ENCODE measurements around the gene STRIP2.
A peak's percentile ranks its signal among the peaks of the same experiment; 100 is the strongest.

Gene STRIP2

GRCh38 chr7:129499999-129500398 lies 65.8 kb downstream of the STRIP2 start:
- H3K27ac ChIP-seq (ENCODE audit: low read length), result no peak overlapping the region
- H3K4me3 ChIP-seq (ENCODE audit: low read depth in 1 of 2, low read length in 2 of 2), result no peak overlapping the region
- H3K9me3 ChIP-seq (ENCODE audit: control insufficient read depth in 1 of 2, low read length in 2 of 2), result no peaks in the 10 kb centered on the region
- H3K27me3 ChIP-seq (ENCODE audit: low read depth, low read length), result no peaks in the 10 kb centered on the region
- H3K36me3 ChIP-seq (ENCODE audit: control insufficient read depth in 1 of 2, insufficient read depth in 2 of 2, low read length in 2 of 2), result no peaks in the 10 kb centered on the region
- peaks cover 3 to 11% of the 10 kb centered on the region in 2 donors for H3K4me1 ChIP-seq (ENCODE audit: control insufficient read depth in 1 of 2, insufficient read depth in 2 of 2, low read length in 2 of 2)

GRCh38 chr7:129501760-129502707 lies 67.8 kb downstream of the STRIP2 start, which contains the start of gene SMKR1:
TSS of gene SMKR1 (plus strand) at chr7:129502531. CDS start at chr7:129502825, 294 bp downstream.
- Histone ChIP-seq H3K36me3 (ENCODE audit: control insufficient read depth in 1 of 2, insufficient read depth in 2 of 2, low read length in 2 of 2) (no peaks in the 10 kb centered on the region), H3K27ac (ENCODE audit: low read length) (no peak within 1 kb of the TSS), H3K9me3 (ENCODE audit: control insufficient read depth in 1 of 2, low read length in 2 of 2) (no peaks in the 10 kb centered on the region), H3K4me1 (ENCODE audit: control insufficient read depth in 1 of 2, insufficient read depth in 2 of 2, low read length in 2 of 2) (peaks cover 3 to 11% of the 10 kb centered on the region in 2 donors), H3K27me3 (ENCODE audit: low read depth, low read length) (no peaks in the 10 kb centered on the region), H3K4me3 (ENCODE audit: low read depth in 1 of 2, low read length in 2 of 2) (peak within 1 kb of the TSS; percentile 11 to 79)

- no peaks in the 10 kb centered on the region for H3K9me3 ChIP-seq (ENCODE audit: control insufficient read depth in 1 of 2, low read length in 2 of 2)
- no peaks in the 10 kb centered on the region for H3K36me3 ChIP-seq (ENCODE audit: control insufficient read depth in 1 of 2, insufficient read depth in 2 of 2, low read length in 2 of 2)
- no peaks in the 10 kb centered on the region for H3K27me3 ChIP-seq (ENCODE audit: low read depth, low read length)
- H3K4me3 ChIP-seq (ENCODE audit: low read depth in 1 of 2, low read length in 2 of 2), result peak overlapping the region; percentile 11 to 79
- peaks cover 3 to 11% of the 10 kb centered on the region in 2 donors for H3K4me1 ChIP-seq (ENCODE audit: control insufficient read depth in 1 of 2, insufficient read depth in 2 of 2, low read length in 2 of 2)
- H3K27ac ChIP-seq (ENCODE audit: low read length), result no peak overlapping the region
These were observed 68.8 kb downstream of the STRIP2 start for GRCh38 chr7:129502708-129503685.

DNA sequence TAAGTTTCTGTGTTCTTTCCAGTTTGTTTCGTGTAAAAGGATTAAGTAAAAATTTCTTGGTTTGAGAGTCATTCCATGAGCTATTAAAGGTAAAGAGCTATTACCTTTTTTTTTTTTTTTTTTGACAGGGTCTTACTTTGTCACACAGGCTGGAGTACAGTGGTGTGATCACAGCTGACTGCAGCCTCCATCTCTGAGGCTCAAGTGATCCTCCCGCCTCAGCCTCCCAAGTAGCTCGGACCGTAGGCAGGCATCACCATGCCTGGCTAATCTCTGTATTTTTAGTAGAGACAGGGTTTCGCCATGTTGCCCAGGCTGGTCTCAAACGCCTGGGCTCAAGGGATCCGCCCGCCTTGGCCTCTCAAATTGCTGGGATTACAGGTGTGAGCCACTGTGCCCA lies 69.5 kb downstream of the STRIP2 start:
- no peaks in the 10 kb centered on the region for H3K36me3 ChIP-seq (ENCODE audit: control insufficient read depth in 1 of 2, insufficient read depth in 2 of 2, low read length in 2 of 2)
- no peak overlapping the region for H3K27ac ChIP-seq (ENCODE audit: low read length)
- H3K27me3 ChIP-seq (ENCODE audit: low read depth, low read length), result no peaks in the 10 kb centered on the region
- H3K9me3 ChIP-seq (ENCODE audit: control insufficient read depth in 1 of 2, low read length in 2 of 2), result no peaks in the 10 kb centered on the region
- H3K4me3 ChIP-seq (ENCODE audit: low read depth in 1 of 2, low read length in 2 of 2), result no peak overlapping the region
- H3K4me1 ChIP-seq (ENCODE audit: control insufficient read depth in 1 of 2, insufficient read depth in 2 of 2, low read length in 2 of 2), result peaks cover 3 to 11% of the 10 kb centered on the region in 2 donors

DNA sequence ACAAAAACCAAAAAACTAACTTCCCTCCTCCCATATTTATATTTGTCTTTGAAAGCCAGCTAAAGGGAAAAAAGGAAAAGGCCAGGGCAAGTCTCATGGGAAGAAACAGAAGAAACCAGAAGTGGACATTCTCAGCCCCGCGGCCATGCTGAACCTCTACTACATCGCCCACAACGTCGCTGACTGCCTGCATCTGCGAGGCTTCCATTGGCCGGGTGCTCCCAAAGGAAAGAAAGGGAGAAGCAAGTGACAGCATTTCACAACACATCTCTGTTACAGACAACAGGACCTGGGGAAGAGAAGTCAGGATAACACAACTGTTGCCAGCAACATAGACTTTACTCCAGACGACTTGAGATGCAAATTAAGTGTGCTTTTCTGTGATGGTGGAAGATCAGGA lies 78.0 kb downstream of the STRIP2 start:
- H3K27ac ChIP-seq (ENCODE audit: low read length), result no peak overlapping the region
- no peaks in the 10 kb centered on the region for H3K27me3 ChIP-seq (ENCODE audit: low read depth, low read length)
- H3K36me3 ChIP-seq (ENCODE audit: control insufficient read depth in 1 of 2, insufficient read depth in 2 of 2, low read length in 2 of 2), result no peaks in the 10 kb centered on the region
- no peaks in the 10 kb centered on the region for H3K4me1 ChIP-seq (ENCODE audit: control insufficient read depth in 1 of 2, insufficient read depth in 2 of 2, low read length in 2 of 2)
- no peak overlapping the region for H3K4me3 ChIP-seq (ENCODE audit: low read depth in 1 of 2, low read length in 2 of 2)
- H3K9me3 ChIP-seq (ENCODE audit: control insufficient read depth in 1 of 2, low read length in 2 of 2), result no peaks in the 10 kb centered on the region

GRCh38 chr7:129513546-129513945 lies 79.3 kb downstream of the STRIP2 start:
- H3K4me3 ChIP-seq (ENCODE audit: low read depth in 1 of 2, low read length in 2 of 2), result no peak overlapping the region
- no peaks in the 10 kb centered on the region for H3K4me1 ChIP-seq (ENCODE audit: control insufficient read depth in 1 of 2, insufficient read depth in 2 of 2, low read length in 2 of 2)
- H3K27ac ChIP-seq (ENCODE audit: low read length), result no peak overlapping the region
- no peaks in the 10 kb centered on the region for H3K9me3 ChIP-seq (ENCODE audit: control insufficient read depth in 1 of 2, low read length in 2 of 2)
- no peaks in the 10 kb centered on the region for H3K36me3 ChIP-seq (ENCODE audit: control insufficient read depth in 1 of 2, insufficient read depth in 2 of 2, low read length in 2 of 2)
- H3K27me3 ChIP-seq (ENCODE audit: low read depth, low read length), result no peaks in the 10 kb centered on the region

- Histone ChIP-seq H3K27me3 (ENCODE audit: low read depth, low read length) (no peaks in the 10 kb centered on the region), H3K36me3 (ENCODE audit: control insufficient read depth in 1 of 2, insufficient read depth in 2 of 2, low read length in 2 of 2) (no peaks in the 10 kb centered on the region), H3K9me3 (ENCODE audit: control insufficient read depth in 1 of 2, low read length in 2 of 2) (no peaks in the 10 kb centered on the region), H3K27ac (ENCODE audit: low read length) (no peak overlapping the region), H3K4me3 (ENCODE audit: low read depth in 1 of 2, low read length in 2 of 2) (no peak overlapping the region), H3K4me1 (ENCODE audit: control insufficient read depth in 1 of 2, insufficient read depth in 2 of 2, low read length in 2 of 2) (no peaks in the 10 kb centered on the region)
These were observed 80.5 kb downstream of the STRIP2 start for GRCh38 chr7:129514683-129515082.

DNA sequence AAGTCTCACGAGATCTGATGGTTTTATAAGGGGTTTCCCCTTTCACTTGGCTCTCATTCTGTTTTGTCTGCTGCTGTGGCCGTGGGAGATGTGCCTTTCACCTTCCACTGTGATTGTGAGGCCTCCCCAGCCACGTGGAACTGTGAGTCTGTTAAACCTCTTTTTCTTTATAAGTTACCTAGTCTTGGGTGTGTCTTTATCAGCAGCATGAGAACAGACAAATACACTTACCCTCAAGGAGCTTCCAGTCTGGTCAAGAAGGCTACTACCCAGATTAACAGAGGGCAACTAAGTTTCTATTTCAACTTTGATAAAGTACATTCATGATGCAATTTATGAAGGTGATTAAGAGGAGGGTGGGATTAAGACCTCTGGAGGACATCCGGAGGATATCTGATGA lies 81.1 kb downstream of the STRIP2 start:
- no peaks in the 10 kb centered on the region for H3K9me3 ChIP-seq (ENCODE audit: control insufficient read depth in 1 of 2, low read length in 2 of 2)
- no peaks in the 10 kb centered on the region for H3K36me3 ChIP-seq (ENCODE audit: control insufficient read depth in 1 of 2, insufficient read depth in 2 of 2, low read length in 2 of 2)
- no peak overlapping the region for H3K4me3 ChIP-seq (ENCODE audit: low read depth in 1 of 2, low read length in 2 of 2)
- H3K27ac ChIP-seq (ENCODE audit: low read length), result no peak overlapping the region
- H3K4me1 ChIP-seq (ENCODE audit: control insufficient read depth in 1 of 2, insufficient read depth in 2 of 2, low read length in 2 of 2), result no peaks in the 10 kb centered on the region
- no peaks in the 10 kb centered on the region for H3K27me3 ChIP-seq (ENCODE audit: low read depth, low read length)

- H3K4me3 ChIP-seq (ENCODE audit: low read depth in 1 of 2, low read length in 2 of 2), result no peak overlapping the region
- no peak overlapping the region for H3K27ac ChIP-seq (ENCODE audit: low read length)
- H3K36me3 ChIP-seq (ENCODE audit: control insufficient read depth in 1 of 2, insufficient read depth in 2 of 2, low read length in 2 of 2), result no peaks in the 10 kb centered on the region
- H3K9me3 ChIP-seq (ENCODE audit: control insufficient read depth in 1 of 2, low read length in 2 of 2), result no peaks in the 10 kb centered on the region
- H3K27me3 ChIP-seq (ENCODE audit: low read depth, low read length), result no peaks in the 10 kb centered on the region
- no peaks in the 10 kb centered on the region for H3K4me1 ChIP-seq (ENCODE audit: control insufficient read depth in 1 of 2, insufficient read depth in 2 of 2, low read length in 2 of 2)
These were observed 83.7 kb downstream of the STRIP2 start for GRCh38 chr7:129517931-129518330.

DNA sequence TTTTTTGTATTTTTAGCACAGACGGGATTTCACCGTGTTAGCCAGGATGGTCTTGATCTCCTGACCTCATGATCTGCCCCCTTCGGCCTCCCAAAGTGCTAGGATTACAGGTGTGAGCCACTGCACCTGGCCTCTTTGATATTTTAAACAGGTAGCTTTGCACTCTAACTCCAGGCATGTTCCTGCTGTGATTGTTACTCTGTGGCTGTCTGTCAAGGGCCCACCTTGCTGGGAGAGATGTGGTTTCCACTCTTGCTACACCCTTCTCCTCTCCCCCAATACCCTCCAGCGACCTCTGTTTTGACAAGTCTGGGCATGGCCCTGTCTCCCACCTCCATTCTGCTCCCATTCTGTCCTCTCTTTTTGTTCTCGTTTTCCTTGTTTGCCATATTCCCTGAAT lies 85.2 kb downstream of the STRIP2 start:
- no peaks in the 10 kb centered on the region for H3K4me1 ChIP-seq (ENCODE audit: control insufficient read depth in 1 of 2, insufficient read depth in 2 of 2, low read length in 2 of 2)
- H3K27me3 ChIP-seq (ENCODE audit: low read depth, low read length), result no peaks in the 10 kb centered on the region
- no peaks in the 10 kb centered on the region for H3K36me3 ChIP-seq (ENCODE audit: control insufficient read depth in 1 of 2, insufficient read depth in 2 of 2, low read length in 2 of 2)
- no peaks in the 10 kb centered on the region for H3K9me3 ChIP-seq (ENCODE audit: control insufficient read depth in 1 of 2, low read length in 2 of 2)
- no peak overlapping the region for H3K4me3 ChIP-seq (ENCODE audit: low read depth in 1 of 2, low read length in 2 of 2)
- H3K27ac ChIP-seq (ENCODE audit: low read length), result no peak overlapping the region

Data from muscle layer of duodenum (tissue), 2 donors.